ENCODE data around the gene LRMDA. TPM values are rescaled to one million over a fixed set of nuclear protein-coding genes. Genes with fewer than 3 reads are reported as not detected.

LRMDA gene
- total RNA-seq, 4 donors from 2014 or later: 12.0 to 15.9 (median 13.9) TPM

GRCh38 chr10:76331742-76332141 is 900.3 kb downstream of the LRMDA start:
- DNase-seq (ENCODE audit: low spot score) (no peak), ATAC-seq (ENCODE audit: low FRiP score) (no peak)
- no peak for TF ChIP-seq CTCF (IDR thresholded peaks at IDR 0.05)

- no peak for TF ChIP-seq CTCF (IDR thresholded peaks at IDR 0.05)
- no peak for ATAC-seq (ENCODE audit: low FRiP score)
- DNase-seq (ENCODE audit: low spot score): no peak
Measured at GRCh38 chr10:76333326-76333725, 901.9 kb downstream of the LRMDA start.

GRCh38 chr10:76333796-76334195 is 902.4 kb downstream of the LRMDA start:
- ATAC-seq (ENCODE audit: low FRiP score): no peak
- DNase-seq (ENCODE audit: low spot score): no peak
- TF ChIP-seq CTCF (IDR thresholded peaks at IDR 0.05): no peak

GRCh38 chr10:76334255-76334654 is 902.8 kb downstream of the LRMDA start:
- DNase-seq (ENCODE audit: low spot score) (no peak), ATAC-seq (ENCODE audit: low FRiP score) (no peak)
- no peak for TF ChIP-seq CTCF (IDR thresholded peaks at IDR 0.05)

- ATAC-seq (ENCODE audit: low FRiP score) (no peak), DNase-seq (ENCODE audit: low spot score) (no peak)
- no peak for TF ChIP-seq CTCF (IDR thresholded peaks at IDR 0.05)
Measured at GRCh38 chr10:76336213-76336963, 905.0 kb downstream of the LRMDA start.

GRCh38 chr10:76337641-76338040 is 906.2 kb downstream of the LRMDA start:
- no peak for TF ChIP-seq CTCF (IDR thresholded peaks at IDR 0.05)
- ATAC-seq (ENCODE audit: low FRiP score) (no peak), DNase-seq (ENCODE audit: low spot score) (no peak)

GRCh38 chr10:76338187-76338586 is 906.8 kb downstream of the LRMDA start:
- ATAC-seq (ENCODE audit: low FRiP score) (no peak), DNase-seq (ENCODE audit: low spot score) (no peak)
- TF ChIP-seq CTCF (IDR thresholded peaks at IDR 0.05): no peak

Data from omental fat pad (tissue), 4 donors.